Gastrocnemius medialis (tissue), 4 donors: ENCODE results near the gene SPSB4. TPM values are rescaled to one million over a fixed set of nuclear protein-coding genes. Genes with fewer than 3 reads are reported as not detected.

Source experiments
- ATAC-seq, 2 donors: fragments of 150-250 bp; one replicate each; pipeline ENCODE4 v1.9.1; 2016
- DNase-seq, 2 donors: peaks; one replicate each; pipeline ENCODE4 v3.0.0-alpha.2; 2019
- H3K27ac ChIP-seq, 4 donors: fragments of 200-600 bp; sonication (generic); 1 replicate in 1 of 4; 2 replicates in 3 of 4; pipeline ENCODE4 v1.5.1; 2016 to 2018; ENCODE audit warnings: mild to moderate bottlenecking in 2 of 4, moderate library complexity in 1 of 4
- H3K27me3 ChIP-seq, 3 donors: fragments of 200-600 bp; sonication (generic) in 2 of 3; 1 replicate in 1 of 3; 2 replicates in 2 of 3; pipeline versions ENCODE4 v1.5.1 to v1.6.0; 2016 to 2019; ENCODE audit warnings: mild to moderate bottlenecking in 1 of 3, moderate library complexity in 1 of 3
- H3K36me3 ChIP-seq, 2 donors: fragments of 200-600 bp; sonication (generic) in 1 of 2; one replicate each; pipeline ENCODE4 v1.5.1; 2017 to 2018
- H3K4me1 ChIP-seq, 2 donors: fragments of 200-600 bp; sonication (generic) in 1 of 2; one replicate each; pipeline ENCODE4 v1.5.1; 2016 to 2017; ENCODE audit warnings: mild to moderate bottlenecking in 2 of 2
- H3K4me3 ChIP-seq, 4 donors: fragments of 200-600 bp; sonication (generic) in 3 of 4; 1 replicate in 1 of 4; 2 replicates in 3 of 4; pipeline ENCODE4 v1.5.1; 2016 to 2019; ENCODE audit warnings: mild to moderate bottlenecking in 2 of 4
- H3K9me3 ChIP-seq, 3 donors: fragments of 200-600 bp; sonication (generic) in 2 of 3; 1 replicate in 1 of 3; 2 replicates in 2 of 3; pipeline ENCODE4 v1.5.1; 2016 to 2019
- POLR2A ChIP-seq, 2 donors: fragments of 450-650 bp; IDR thresholded peaks; one replicate each; pipeline ENCODE4 v1.6.1; 2017; ENCODE audit warnings: antibody characterized with exemption in 2 of 2, mild to moderate bottlenecking in 2 of 2, moderate library complexity in 2 of 2
- in situ Hi-C, 4 donors: fragments of 200-750 bp; cut with MboI; loops; one replicate each; pipeline versions ENCODE4 v1.15.0 to v1.8.0; 2017; ENCODE audit warnings: low sequenced_read_pairs in 4 of 4
- intact Hi-C: fragments of 100-400 bp; cut with DNase I; formaldehyde crosslinking; loops from one replicate; pipeline ENCODE4 v1.15.1; 2023; ENCODE audit warnings: low total_unique reads
- total RNA-seq, 4 donors: library from RNA; depleted of rRNA; stranded (reverse); fragments of >200 nt; gene quantifications; one replicate each; pipeline versions ENCODE4 v1.1.0 to v1.2.3, GENCODE V29; 2016
- TF ChIP-seq, protein P1 (sequence below), 5 experiments: fragments of 450-650 bp in 3 of 5; fragments of 200-600 bp in 2 of 5; sonication (generic) in 2 of 5; IDR thresholded peaks in 4 of 5; conservative IDR thresholded peaks in 1 of 5; 1 replicate in 4 of 5; 2 replicates in 1 of 5; pipeline ENCODE4 v1.5.1; 2016 to 2019; ENCODE audit warnings: antibody characterized with exemption in 5 of 5, mild to moderate bottlenecking in 3 of 5, moderate library complexity in 3 of 5

Gene SPSB4
- total RNA-seq, 4 donors from 2014 or later = 0.35 to 0.81 TPM; not detected in 2

DNA sequence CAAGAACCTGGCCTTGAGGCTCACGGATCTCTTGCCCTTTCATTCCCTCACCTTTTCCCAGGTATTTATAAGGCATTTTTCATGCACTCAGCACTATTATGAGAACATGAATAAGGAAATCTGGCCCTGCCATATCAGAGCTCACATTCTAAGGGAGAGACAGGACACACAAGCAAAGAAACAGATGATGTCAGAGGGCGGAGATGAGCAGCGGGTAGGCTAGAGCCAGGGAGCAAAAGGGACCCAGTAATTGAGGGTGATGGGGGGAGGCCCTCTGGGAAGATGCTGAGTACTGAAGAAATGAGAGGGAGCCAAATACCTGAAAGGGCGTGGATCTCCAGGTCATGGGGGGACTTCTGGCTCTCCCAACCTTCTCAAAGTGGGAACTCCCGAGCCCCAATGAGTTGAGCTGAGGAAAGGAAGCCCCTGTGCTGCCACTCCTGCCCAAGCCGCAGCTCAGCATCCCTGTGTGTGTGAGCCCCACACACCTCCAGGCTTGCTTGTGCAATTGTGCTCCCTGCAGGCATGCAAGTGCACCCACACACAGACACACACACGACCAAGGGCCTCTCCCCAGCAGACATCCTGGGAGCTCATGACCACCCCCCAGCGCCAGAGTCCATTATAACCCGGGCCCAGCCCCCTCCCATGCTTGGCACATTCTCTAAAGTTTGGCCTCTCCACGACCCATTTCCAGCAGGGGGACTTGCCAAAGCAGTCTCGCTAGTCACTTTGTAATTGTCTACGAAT lies 99.1 kb downstream of the SPSB4 start:
- TF ChIP-seq, protein P1, sequence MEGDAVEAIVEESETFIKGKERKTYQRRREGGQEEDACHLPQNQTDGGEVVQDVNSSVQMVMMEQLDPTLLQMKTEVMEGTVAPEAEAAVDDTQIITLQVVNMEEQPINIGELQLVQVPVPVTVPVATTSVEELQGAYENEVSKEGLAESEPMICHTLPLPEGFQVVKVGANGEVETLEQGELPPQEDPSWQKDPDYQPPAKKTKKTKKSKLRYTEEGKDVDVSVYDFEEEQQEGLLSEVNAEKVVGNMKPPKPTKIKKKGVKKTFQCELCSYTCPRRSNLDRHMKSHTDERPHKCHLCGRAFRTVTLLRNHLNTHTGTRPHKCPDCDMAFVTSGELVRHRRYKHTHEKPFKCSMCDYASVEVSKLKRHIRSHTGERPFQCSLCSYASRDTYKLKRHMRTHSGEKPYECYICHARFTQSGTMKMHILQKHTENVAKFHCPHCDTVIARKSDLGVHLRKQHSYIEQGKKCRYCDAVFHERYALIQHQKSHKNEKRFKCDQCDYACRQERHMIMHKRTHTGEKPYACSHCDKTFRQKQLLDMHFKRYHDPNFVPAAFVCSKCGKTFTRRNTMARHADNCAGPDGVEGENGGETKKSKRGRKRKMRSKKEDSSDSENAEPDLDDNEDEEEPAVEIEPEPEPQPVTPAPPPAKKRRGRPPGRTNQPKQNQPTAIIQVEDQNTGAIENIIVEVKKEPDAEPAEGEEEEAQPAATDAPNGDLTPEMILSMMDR (IDR thresholded peaks at IDR 0.05 in 4 of 5, conservative IDR thresholded peaks at IDR 0.05 in 1 of 5) = no peak
- TF ChIP-seq POLR2A (IDR thresholded peaks at IDR 0.05) = no peak
- Histone ChIP-seq H3K36me3 (no peaks in the 10 kb centered on the region), H3K4me3 (no peak overlapping the region), H3K27ac (no peak overlapping the region), H3K9me3 (no peaks in the 10 kb centered on the region), H3K27me3 (no peaks in the 10 kb centered on the region), H3K4me1 (no peaks in the 10 kb centered on the region)
- in situ Hi-C loops (no loop called here), intact Hi-C loops (no loop called here)
- DNase-seq = no peak
- no peak for ATAC-seq

DNA sequence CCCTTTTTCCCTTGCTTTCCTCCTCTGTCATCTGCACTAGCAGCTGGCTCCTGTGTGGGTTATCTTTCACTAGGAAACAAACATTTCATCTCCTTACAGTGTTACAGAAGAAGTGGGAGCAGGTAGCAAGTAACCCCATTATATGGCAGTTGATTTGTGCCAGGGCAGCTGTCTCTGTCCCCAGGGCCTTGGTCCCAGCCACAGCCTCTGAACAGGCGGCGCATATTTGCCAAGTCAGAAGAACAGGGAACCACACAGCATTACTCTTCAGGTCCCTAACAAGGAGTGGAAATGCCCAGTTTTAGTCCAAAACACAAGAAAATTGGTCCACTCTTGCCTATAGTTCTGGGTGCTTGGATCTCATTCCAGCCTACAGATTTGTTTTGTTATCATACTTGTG lies 99.8 kb downstream of the SPSB4 start:
- Histone ChIP-seq H3K4me1 (no peaks in the 10 kb centered on the region), H3K27me3 (no peaks in the 10 kb centered on the region), H3K27ac (no peak overlapping the region), H3K36me3 (no peaks in the 10 kb centered on the region), H3K9me3 (no peaks in the 10 kb centered on the region), H3K4me3 (no peak overlapping the region)
- intact Hi-C loops (no loop called here), in situ Hi-C loops (no loop called here)
- DNase-seq (no peak), ATAC-seq (no peak)
- TF ChIP-seq POLR2A (IDR thresholded peaks at IDR 0.05) = no peak
- TF ChIP-seq, protein P1 (IDR thresholded peaks at IDR 0.05 in 4 of 5, conservative IDR thresholded peaks at IDR 0.05 in 1 of 5) = no peak

DNA sequence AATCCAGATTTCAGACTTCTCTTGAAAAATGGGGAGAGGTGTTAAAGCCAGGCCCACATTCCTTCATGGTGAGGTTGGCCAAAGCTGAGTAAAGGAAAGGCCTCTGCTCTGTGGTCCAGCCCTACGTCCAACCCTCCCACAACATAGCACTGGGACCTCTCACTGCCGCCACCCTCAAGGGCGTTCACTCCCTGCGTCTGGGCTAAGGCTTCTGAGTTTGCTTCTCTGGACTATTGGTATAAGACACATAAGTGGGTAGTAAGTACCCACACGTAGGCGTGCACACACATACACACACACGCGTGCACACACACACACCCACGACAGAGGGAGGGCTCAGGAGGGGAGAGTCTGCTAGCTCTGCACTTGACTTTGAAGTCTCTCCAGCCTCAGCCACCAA lies 100.3 kb downstream of the SPSB4 start:
- in situ Hi-C loops (no loop called here), intact Hi-C loops (no loop called here)
- DNase-seq (peak in 1 of 2 donors; percentile 30), ATAC-seq (no peak)
- Histone ChIP-seq H3K27me3 (no peaks in the 10 kb centered on the region), H3K9me3 (no peaks in the 10 kb centered on the region), H3K4me1 (no peaks in the 10 kb centered on the region), H3K27ac (no peak overlapping the region), H3K4me3 (no peak overlapping the region), H3K36me3 (no peaks in the 10 kb centered on the region)
- TF ChIP-seq POLR2A (IDR thresholded peaks at IDR 0.05) = no peak
- TF ChIP-seq, protein P1 (IDR thresholded peaks at IDR 0.05 in 4 of 5, conservative IDR thresholded peaks at IDR 0.05 in 1 of 5) = no peak

DNA sequence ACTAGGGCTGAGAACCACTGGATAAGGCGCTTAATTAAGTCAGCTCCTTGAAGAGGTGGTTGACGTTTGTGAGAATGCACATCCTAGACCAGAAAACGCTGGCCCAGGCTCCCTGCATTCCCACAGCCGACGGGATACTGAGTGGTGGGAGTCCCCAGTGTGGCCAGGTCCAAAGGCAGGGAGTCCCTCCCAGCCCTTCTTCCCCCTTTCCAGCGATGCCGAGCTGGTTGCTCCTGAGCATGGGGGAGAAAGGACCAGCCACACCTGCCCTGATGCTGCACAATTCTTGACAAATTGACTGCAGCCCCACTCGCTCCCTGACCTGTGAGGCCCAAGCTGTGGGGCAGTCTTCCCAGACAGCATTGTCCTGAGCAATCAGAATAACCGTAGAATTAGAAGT lies 101.0 kb downstream of the SPSB4 start:
- no peak overlapping the region for H3K4me3 ChIP-seq
- no peak for TF ChIP-seq POLR2A (IDR thresholded peaks at IDR 0.05)
- TF ChIP-seq, protein P1 (IDR thresholded peaks at IDR 0.05 in 4 of 5, conservative IDR thresholded peaks at IDR 0.05 in 1 of 5) = no peak
- H3K36me3 ChIP-seq = no peaks in the 10 kb centered on the region
- intact Hi-C loops = no loop called here
- no peaks in the 10 kb centered on the region for H3K9me3 ChIP-seq
- DNase-seq = no peak
- in situ Hi-C loops = no loop called here
- no peaks in the 10 kb centered on the region for H3K27me3 ChIP-seq
- H3K4me1 ChIP-seq = no peaks in the 10 kb centered on the region
- H3K27ac ChIP-seq = no peak overlapping the region
- ATAC-seq = no peak
